HG03103 (cell line): Measurements from ENCODE around the gene A4GALT.

Source experiments
- ATAC-seq: cut with Tn5 transposase; IDR thresholded peaks from one replicate; pipeline ENCODE4 v1.9.1; 2021; ENCODE audit warnings: low read depth; ENCODE audit not compliant: unreplicated experiment

The A4GALT gene

DNA sequence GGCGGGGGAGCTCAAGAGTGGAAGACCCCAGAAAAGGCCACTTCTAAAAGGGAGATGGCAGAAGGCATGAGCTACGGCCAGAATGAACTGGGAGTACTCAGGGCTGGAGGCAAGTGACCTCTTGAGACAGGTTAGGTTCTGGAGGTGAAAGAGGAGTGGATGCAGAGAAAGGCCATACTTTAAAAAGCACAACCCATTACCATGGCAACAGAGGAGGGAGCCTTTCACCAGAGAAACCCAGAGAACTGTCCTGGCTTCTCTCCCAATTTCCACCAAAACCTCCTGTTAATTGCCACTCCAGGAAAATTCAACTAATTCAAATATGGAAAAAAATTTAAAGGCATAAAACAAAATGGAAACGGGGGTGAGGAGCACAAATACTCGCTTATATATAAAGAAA is 15.8 kb downstream of the A4GALT start:
- no peak for ATAC-seq

DNA sequence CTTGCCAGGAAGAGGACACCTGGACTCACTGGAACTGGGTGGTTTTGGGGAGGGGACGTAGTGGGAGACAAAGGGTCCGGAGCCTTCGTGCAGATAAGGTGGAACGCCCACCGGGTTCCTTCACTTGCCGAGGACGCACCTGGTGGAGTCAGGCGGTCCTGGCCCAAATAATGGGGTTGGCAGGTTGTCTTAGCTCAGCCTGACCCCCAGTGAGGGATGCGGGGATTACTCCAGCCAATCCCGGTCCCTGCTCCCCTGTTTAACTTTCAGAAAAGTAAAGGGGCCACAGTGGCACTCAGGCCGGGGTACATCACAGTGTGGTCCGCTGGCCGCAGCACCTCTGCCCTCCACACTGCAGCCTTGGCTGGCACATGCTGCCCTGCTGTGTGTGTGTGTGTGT is 18.0 kb downstream of the A4GALT start:
- ATAC-seq, result no peak

- no peak for ATAC-seq
These were observed 19.0 kb downstream of the A4GALT start for GRCh38 chr22:42701694-42702093.

DNA sequence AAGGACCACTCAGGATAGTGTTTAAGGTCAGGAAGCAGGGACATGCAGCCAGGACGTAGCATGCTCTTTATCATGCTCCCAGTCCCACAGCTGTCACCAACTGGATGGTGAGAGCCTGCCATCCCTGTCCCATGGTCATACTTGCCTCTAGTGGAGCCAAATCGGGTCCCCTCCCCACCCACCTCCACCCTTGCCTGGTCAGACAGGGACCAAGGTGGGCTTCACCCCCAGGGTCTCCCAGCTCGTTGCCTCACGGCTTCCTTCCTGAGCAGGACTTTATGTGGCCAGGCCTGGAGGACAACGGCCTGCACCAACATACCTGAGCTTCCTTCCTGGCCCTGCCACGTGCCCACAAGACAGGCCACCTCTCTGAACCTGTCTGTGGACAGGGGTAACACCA is 19.8 kb downstream of the A4GALT start:
- ATAC-seq, result no peak

GRCh38 chr22:42700355-42700754 is 20.3 kb downstream of the A4GALT start:
- no peak for ATAC-seq

DNA sequence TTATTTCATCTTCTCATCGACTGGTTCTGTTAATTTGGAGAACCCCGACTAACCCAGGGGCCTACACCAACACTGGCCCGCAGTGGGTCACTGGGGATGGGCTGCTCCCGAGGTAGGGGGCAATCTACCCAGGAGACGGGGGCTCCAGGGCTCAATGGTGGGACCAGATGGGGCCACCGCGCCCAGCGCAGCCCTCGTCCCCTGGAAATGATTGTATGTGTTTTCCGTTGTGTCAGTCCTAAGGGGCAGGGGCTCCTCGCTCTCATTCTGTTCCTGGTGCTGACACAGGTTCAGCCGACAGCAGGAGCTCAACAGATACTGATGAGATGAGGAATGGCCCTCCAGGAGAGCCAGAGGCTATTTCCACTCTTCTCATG is 20.7 kb downstream of the A4GALT start:
- ATAC-seq, result no peak

- no peak for ATAC-seq
These were observed 21.2 kb downstream of the A4GALT start for GRCh38 chr22:42699281-42699975.

- ATAC-seq, result no peak
These were observed 23.1 kb downstream of the A4GALT start for GRCh38 chr22:42697542-42698013.

GRCh38 chr22:42696331-42696967 is 24.2 kb downstream of the A4GALT start:
- no peak for ATAC-seq

DNA sequence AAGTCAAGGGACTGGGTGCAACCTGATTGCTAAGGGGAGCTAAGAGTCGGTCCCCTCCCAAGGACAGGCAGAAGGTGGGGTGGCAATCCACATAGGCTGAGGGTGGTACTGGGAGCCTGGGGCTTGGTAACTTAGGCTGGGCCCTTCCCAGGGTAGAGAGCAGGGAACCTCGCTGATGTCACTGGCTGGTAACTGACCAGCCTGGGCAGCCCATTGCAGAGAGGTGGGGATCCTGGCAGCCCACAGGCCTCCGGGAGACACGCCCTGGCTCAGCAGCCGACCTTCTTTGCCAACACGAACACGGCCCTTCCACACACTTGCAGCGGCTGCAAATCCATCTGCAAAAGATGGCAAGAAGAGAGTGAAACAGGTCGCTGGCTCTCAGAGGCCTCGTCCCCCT is 25.4 kb downstream of the A4GALT start:
- ATAC-seq, result no peak

DNA sequence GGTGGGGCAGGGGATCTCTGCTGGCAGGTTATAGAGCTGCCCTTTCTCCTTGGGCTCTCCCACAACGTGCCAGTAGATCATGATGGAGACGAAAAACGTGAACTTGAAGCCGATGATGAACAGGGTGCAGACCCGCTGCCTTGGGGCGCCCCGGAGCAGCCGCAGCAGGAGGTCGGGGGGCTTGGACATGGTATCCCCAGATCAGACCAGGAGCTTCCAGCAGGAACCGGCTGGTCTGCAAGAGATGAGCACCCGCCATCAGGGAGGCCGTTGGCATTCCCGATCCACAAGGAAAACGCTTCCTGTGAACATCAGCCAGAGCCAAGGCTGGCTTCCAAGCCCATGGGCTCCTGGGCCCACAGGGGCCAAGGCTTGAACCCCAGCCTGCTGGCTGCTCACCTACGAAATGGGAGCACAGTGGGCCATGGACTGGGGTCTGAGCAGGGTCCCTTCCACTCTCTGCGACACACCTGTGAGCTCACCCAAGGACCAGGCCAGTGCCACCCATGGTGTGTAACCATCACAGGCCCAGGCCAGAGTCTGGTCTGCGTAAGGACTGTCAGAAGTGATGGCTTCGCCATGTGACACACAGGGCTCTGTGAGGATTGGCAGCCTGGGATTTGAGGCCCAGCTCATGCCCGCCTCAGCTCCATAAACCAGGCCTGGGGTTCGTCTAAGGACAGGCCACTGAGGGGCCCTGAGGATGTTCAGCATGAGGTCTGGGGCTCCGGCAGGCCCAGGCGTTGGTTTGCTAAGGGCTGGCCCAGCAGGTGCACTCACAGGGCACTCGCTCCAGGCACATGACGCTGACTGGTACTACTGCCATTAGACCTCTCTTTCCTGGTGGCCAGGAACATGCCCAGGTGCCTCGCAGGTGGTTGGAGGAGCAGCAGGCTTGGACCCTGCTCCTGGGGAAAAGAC is 26.6 kb downstream of the A4GALT start:
- no peak for ATAC-seq

GRCh38 chr22:42693055-42693762 is 27.5 kb downstream of the A4GALT start:
- no peak for ATAC-seq

- no peak for ATAC-seq
These were observed 28.2 kb downstream of the A4GALT start for GRCh38 chr22:42692239-42693054.

GRCh38 chr22:42691440-42691839 is 29.2 kb downstream of the A4GALT start:
- ATAC-seq, result no peak

DNA sequence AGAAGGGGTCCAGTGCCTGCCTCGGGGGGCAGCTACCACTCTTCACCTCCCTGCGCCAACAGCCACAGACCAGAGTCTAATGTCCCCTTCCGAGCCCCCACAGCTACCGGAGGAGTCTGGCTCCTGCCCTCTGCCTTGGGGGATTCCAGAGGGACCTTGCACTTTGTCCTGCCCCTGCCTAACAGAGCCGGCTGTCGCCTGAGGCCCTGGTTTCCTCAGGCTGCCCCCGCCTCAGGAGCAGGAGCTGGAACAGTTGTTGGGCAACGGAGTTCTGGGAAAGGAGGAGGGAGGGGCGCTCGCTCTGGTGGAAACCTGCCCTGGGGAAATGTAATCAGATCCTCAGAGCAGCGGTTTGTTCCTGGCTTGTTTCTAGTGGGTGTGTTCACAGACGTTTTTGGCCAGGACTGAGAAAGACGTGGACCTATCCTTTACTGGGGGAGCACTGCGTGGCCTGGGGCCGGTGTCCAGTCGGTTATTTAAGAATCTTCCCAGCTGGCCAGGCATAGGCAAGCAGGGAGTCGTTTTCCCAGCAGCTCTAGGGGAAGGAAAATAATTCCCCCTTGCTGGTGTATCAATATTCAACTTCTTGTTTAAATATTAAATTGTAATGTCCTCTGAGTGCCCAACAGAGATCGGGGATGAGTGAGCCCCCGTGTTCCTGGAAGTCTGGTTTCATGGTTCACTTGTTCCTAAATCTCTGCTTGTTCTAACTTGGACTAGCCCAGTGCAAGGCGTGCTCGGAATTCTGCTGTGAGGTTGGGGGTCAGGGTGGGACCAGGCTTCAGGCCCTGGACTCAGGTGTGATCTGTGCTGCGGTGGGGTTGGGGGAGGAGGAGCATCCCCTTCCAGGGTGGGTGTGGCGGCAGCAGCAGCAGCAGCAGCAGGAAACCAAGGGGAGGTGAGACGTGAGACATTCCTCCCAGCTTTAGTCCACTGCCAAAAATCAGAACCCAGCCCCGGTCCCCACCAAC is 32.1 kb downstream of the A4GALT start:
- no peak for ATAC-seq

DNA sequence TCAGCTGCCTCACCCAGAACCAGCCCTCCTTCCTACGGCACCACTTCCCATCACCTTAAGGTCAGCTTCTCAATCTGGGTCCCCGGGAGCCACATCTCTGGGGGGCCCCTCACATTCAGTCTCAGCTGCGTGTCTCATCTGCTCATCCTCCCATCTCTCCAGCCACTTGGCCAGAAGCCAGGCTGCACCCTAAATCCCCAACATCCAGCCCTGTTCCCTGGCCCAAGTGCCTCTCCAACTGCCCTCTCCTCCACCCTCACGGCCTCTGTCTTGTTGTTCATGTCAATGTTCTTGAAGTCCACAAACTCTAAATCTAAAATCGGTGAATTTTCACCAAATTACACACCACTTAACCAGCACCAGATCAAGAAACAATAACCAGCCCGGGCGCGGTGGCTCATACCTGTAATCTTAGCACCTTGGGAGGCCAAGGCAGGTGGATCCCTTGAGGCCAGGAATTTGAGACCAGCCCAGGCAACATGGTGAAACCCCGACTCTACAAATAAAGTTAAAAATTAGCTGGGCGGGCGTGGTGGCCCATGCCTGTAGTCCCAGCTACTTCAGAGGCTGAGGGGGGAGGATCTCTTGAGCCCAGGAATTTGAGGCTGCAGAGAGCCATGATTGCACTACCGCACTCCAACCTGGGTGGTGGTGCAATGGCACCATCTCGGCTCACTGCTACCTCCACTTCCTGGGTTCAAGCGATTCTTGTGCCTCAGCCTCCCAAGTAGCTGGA is 33.7 kb downstream of the A4GALT start:
- no peak for ATAC-seq

DNA sequence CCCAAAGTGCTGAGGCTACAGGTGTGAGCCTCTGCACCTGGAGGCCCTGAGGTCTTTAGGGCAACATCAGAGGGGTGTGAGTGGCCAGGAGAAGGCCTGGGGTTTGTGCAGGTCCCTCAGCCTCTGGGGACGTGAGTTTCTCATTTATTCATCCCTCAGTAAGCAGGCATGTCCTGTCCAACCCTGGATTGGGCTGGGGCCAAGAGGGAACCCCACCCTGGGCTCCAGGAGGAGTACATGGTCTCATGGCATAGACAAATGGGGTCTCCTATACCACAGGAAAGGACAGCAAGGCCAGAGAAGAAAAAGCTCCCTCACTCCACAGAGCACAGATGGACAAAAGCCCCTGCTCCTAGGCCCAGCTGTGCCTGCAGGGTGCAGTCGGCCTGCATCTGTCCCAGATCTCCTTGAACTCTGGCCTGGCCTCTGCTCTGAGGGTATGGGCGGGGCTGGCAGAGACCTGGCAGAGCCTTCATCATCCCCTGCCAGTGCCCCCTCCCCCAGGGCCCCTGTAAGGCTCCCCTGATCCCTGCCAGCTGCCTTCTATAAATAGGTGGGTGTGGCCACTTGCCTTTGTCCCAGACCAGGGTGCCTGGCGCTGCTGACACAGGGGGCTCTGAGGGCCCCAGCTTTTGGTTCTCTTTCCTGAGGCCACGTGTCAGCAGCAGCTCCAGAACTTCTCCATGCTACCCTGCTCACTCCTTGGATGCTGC is 34.6 kb downstream of the A4GALT start:
- no peak for ATAC-seq
